ENCODE measurements around the gene CHAMP1. TPM values are rescaled to one million over a fixed set of nuclear protein-coding genes. Genes with fewer than 3 reads are reported as not detected.

Gene CHAMP1
- total RNA-seq, 1 experiment from 2014 or later: 16.0 TPM

DNA sequence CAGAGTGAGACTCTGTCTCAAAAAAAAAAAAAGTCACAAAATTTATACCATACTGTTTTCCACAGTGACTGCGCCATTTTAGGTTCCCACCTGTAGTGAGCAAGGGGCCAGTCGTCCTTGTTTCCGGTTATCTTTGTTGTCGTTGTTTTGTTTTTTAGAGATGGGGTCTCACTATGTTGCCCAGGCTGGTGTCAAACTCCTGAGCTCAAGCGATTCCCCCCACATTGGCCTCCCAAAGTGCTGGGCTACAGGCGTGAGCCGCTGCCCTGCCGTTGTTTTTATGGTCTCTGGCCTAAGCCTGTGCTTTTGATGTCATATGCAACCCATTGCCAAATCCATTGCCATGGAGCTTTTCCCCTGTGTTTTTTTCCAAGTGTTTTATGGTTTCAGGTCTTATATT is 29.6 kb upstream of the CHAMP1 start:
- TF ChIP-seq, protein P1, sequence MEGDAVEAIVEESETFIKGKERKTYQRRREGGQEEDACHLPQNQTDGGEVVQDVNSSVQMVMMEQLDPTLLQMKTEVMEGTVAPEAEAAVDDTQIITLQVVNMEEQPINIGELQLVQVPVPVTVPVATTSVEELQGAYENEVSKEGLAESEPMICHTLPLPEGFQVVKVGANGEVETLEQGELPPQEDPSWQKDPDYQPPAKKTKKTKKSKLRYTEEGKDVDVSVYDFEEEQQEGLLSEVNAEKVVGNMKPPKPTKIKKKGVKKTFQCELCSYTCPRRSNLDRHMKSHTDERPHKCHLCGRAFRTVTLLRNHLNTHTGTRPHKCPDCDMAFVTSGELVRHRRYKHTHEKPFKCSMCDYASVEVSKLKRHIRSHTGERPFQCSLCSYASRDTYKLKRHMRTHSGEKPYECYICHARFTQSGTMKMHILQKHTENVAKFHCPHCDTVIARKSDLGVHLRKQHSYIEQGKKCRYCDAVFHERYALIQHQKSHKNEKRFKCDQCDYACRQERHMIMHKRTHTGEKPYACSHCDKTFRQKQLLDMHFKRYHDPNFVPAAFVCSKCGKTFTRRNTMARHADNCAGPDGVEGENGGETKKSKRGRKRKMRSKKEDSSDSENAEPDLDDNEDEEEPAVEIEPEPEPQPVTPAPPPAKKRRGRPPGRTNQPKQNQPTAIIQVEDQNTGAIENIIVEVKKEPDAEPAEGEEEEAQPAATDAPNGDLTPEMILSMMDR (conservative IDR thresholded peaks at IDR 0.05): no peak
- no peak for TF ChIP-seq EZH2 (IDR thresholded peaks at IDR 0.05; ENCODE audit: low read depth)
- Histone ChIP-seq H3K4me1 (replicated peaks; ENCODE audit: insufficient read depth) (peaks cover 20% of the 10 kb centered on the region), H3K27me3 (ENCODE audit: insufficient read depth, low read depth) (no peaks in the 10 kb centered on the region), H3K9me2 (ENCODE audit: insufficient read depth) (no peaks in the 10 kb centered on the region), H3K36me3 (ENCODE audit: low read depth) (peaks cover 30% of the 10 kb centered on the region), H4K20me1 (ENCODE audit: insufficient read depth) (no peaks in the 10 kb centered on the region; the same call in 1 of the 2 replicates), H3K79me2 (ENCODE audit: low read depth) (peaks cover 35% of the 10 kb centered on the region), H3K4me3 (no peak overlapping the region), H3K4me2 (no peak overlapping the region), H2AFZ (no peak overlapping the region), H3F3A (ENCODE audit: insufficient read depth, low read depth) (peaks cover 20% of the 10 kb centered on the region), H3K27ac (no peak overlapping the region), H3K9me3 (ENCODE audit: insufficient read depth, low read depth) (no peaks in the 10 kb centered on the region)
- ChIA-PET CTCF (no interaction called here), POLR2A (ENCODE audit: unreplicated experiment) (interaction anchor here (0.6 kb wide), 1 partner anchor 41 kb away, joined by 3 read pairs; no protein-coding TSS in a partner anchor)
- intact Hi-C loops (cut with micrococcal nuclease; ENCODE audit: unreplicated experiment): no loop called here
- DNase-seq: no peak
- BruUV-seq (replicated peaks): no TSS peak

DNA sequence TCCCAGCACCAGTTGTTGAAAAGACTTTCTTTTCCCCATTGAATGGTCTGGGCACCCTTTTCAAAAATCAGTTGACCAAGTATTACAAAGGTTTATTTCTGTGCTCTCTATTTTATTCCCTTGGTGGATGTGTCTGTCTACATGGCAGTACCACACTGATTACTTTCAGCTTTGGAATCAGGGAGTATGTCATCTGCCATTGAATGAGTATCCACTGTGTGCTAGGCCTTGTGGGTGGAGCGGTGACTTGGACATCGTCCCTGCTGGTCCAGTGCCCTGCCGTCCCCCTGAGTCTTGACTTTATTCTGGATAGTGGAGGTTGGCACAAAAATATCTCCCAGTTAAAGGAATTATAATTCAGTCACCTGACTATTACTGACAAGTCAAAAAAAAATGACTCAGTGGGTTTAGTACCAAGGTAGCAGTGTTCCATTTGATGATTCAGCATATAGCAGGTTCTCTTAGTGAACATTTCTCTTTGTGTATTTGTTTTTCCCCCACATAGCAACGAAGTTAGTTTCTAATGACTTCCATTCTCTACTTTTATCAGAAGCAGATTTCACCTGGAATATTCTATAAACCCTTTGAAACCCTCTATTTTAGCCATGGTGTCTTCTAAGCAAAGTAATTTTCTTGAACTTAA is 29.0 kb upstream of the CHAMP1 start:
- TF ChIP-seq, protein P1 (conservative IDR thresholded peaks at IDR 0.05): no peak
- no peak for TF ChIP-seq EZH2 (IDR thresholded peaks at IDR 0.05; ENCODE audit: low read depth)
- Histone ChIP-seq H3K4me1 (replicated peaks; ENCODE audit: insufficient read depth) (peaks cover 14% of the 10 kb centered on the region; the same call in 1 of the 2 replicates), H3K27ac (no peak overlapping the region), H3K4me2 (no peak overlapping the region), H3F3A (ENCODE audit: insufficient read depth, low read depth) (peaks cover 14% of the 10 kb centered on the region), H3K27me3 (ENCODE audit: insufficient read depth, low read depth) (no peaks in the 10 kb centered on the region), H3K9me3 (ENCODE audit: insufficient read depth, low read depth) (no peaks in the 10 kb centered on the region), H2AFZ (no peak overlapping the region), H3K9me2 (ENCODE audit: insufficient read depth) (no peaks in the 10 kb centered on the region), H3K4me3 (no peak overlapping the region), H3K36me3 (ENCODE audit: low read depth) (peaks cover 30% of the 10 kb centered on the region), H4K20me1 (ENCODE audit: insufficient read depth) (no peaks in the 10 kb centered on the region; the same call in 1 of the 2 replicates), H3K79me2 (ENCODE audit: low read depth) (peaks cover 35% of the 10 kb centered on the region)
- ChIA-PET POLR2A (ENCODE audit: unreplicated experiment) (no interaction called here), CTCF (no interaction called here)
- BruUV-seq (replicated peaks): no TSS peak
- no peak for DNase-seq
- intact Hi-C loops (cut with micrococcal nuclease; ENCODE audit: unreplicated experiment): no loop called here

DNA sequence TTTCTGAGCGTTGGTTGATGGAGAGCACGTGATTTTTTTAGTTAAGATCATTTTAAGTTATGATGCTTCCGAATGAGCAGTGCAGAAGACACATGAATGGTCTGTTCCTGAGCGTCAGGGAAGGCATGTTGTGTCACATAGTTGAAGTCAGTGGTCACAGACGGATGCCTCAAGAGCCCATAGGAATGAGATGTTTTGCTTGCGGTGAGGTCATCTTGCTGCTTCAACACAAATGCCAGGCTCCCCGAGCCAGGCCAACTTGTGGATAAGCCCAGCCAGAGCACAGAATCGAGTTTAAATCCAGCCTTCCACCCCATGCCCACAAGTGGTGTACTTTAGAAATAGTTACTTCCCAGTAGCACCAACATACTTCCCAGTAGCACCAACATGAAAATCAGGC is 27.5 kb upstream of the CHAMP1 start:
- no peak for DNase-seq
- Histone ChIP-seq H3K4me1 (replicated peaks; ENCODE audit: insufficient read depth) (peaks cover 11% of the 10 kb centered on the region; the same call in 1 of the 2 replicates), H3K79me2 (ENCODE audit: low read depth) (peaks cover 35% of the 10 kb centered on the region)

More for the DNA sequence above, 27.5 kb upstream of the CHAMP1 start:
- Histone ChIP-seq H3K4me2 (no peak overlapping the region), H4K20me1 (ENCODE audit: insufficient read depth) (no peaks in the 10 kb centered on the region; the same call in 1 of the 2 replicates), H3K27me3 (ENCODE audit: insufficient read depth, low read depth) (no peaks in the 10 kb centered on the region), H3K9me2 (ENCODE audit: insufficient read depth) (no peaks in the 10 kb centered on the region), H3K4me3 (no peak overlapping the region), H3K9me3 (ENCODE audit: insufficient read depth, low read depth) (no peaks in the 10 kb centered on the region), H3F3A (ENCODE audit: insufficient read depth, low read depth) (peaks cover 11% of the 10 kb centered on the region), H3K36me3 (ENCODE audit: low read depth) (peaks cover 30% of the 10 kb centered on the region), H3K27ac (no peak overlapping the region), H2AFZ (no peak overlapping the region)
- ChIA-PET CTCF (no interaction called here), POLR2A (ENCODE audit: unreplicated experiment) (no interaction called here)
- intact Hi-C loops (cut with micrococcal nuclease; ENCODE audit: unreplicated experiment): no loop called here
- TF ChIP-seq, protein P1 (conservative IDR thresholded peaks at IDR 0.05): no peak
- no peak for TF ChIP-seq EZH2 (IDR thresholded peaks at IDR 0.05; ENCODE audit: low read depth)
- no TSS peak for BruUV-seq (replicated peaks)
